ENCODE data around the gene ZNF524. TPM values are rescaled to one million over a fixed set of nuclear protein-coding genes. Genes with fewer than 3 reads are reported as not detected.

ZNF524 gene
- total and polyA plus RNA-seq, 10 of the 15 experiments (the other 5 are each of a cell fraction or from before 2014, with no cell fraction given), result 0.47 to 18.6 (median 12.4) TPM; not detected in 1

GRCh38 chr19:55635334-55635717 is 35.2 kb downstream of the ZNF524 start:
- DNase-seq (ENCODE audit: low read depth, low spot score) (no peak), ATAC-seq (no peak), FAIRE-seq (no peak)
- Histone ChIP-seq H3K9me3 (replicated peaks; ENCODE audit: control insufficient read depth, insufficient read depth, low read length) (no peaks in the 10 kb centered on the region), H3K27ac (ENCODE audit: control insufficient read depth, insufficient read depth) (peak overlapping the region; percentile 99), H2AFZ (ENCODE audit: control insufficient read depth, low read depth, low read length) (no peak overlapping the region; the same call in 1 of the 2 replicates), H3K4me2 (ENCODE audit: control insufficient read depth, insufficient read depth) (peak overlapping the region; percentile 91), H4K20me1 (ENCODE audit: control insufficient read depth, insufficient read depth) (no peaks in the 10 kb centered on the region), H3K36me3 (ENCODE audit: control insufficient read depth in 2 of 2, insufficient read depth in 2 of 2, low read length in 1 of 2) (no peaks in the 10 kb centered on the region), H3K4me3 (peak overlapping the region; percentile 92), H3K79me2 (ENCODE audit: control insufficient read depth, insufficient read depth, low read length) (peaks cover 43% of the 10 kb centered on the region), H3K9ac (ENCODE audit: control insufficient read depth, insufficient read depth, low read length) (peak overlapping the region; percentile 100), H3K4me1 (ENCODE audit: control insufficient read depth, insufficient read depth, low read length) (peaks cover 36% of the 10 kb centered on the region), H3K27me3 (replicated peaks in 1 of 2; ENCODE audit: control insufficient read depth in 2 of 2, insufficient read depth in 2 of 2, low read length in 1 of 2) (no peaks in the 10 kb centered on the region)
- no peak for TF ChIP-seq ETV6 (conservative IDR thresholded peaks at IDR 0.05 in 1 of 2, IDR thresholded peaks at IDR 0.05 in 1 of 2; ENCODE audit: borderline replicate concordance in 1 of 2, low read depth in 1 of 2)
- 0 out of 2 replicates have a peak, but pooled peaks have one; percentile 26 for TF ChIP-seq ZBTB4 (CRISPR knock-in tag; IDR thresholded peaks at IDR 0.05)
- TF ChIP-seq POU2F2 (IDR thresholded peaks at IDR 0.05; ENCODE audit: borderline replicate concordance, low read depth, low read length), result peak; percentile 9; the same call in 1 of the 3 replicates
- ChIA-PET POLR2A (interaction anchor here (0.6 to 4.5 kb wide), 3 partner anchors 8 to 19 kb away, joined by 3 to 28 read pairs (median 12); partner anchors contain the start of genes CCDC106 and U2AF2), RAD21 (ENCODE audit: unreplicated experiment) (interaction anchor here (4.6 to 4.9 kb wide), 2 partner anchors 13 to 19 kb away, joined by 34 to 36 read pairs; partner anchors contain the start of genes CCDC106 and U2AF2), CTCF (interaction anchor here (0.7 to 7.7 kb wide), 5 partner anchors 12 to 131 kb away, joined by 3 to 65 read pairs (median 16); partner anchors contain the start of genes CCDC106 and ZNF865), SMC1A (ENCODE audit: uncharacterized antibody, unreplicated experiment) (interaction anchor here (2.3 to 3.5 kb wide), 4 partner anchors 12 to 19 kb away, joined by 10 to 28 read pairs (median 18); partner anchors contain the start of genes CCDC106 and U2AF2)
- 1% methylated on average over 9 of the region's 9 CpGs for WGBS (ENCODE audit: insufficient coverage, insufficient replicate concordance, low lambda C conversion rate, missing lambda C conversion rate)
- BruUV-seq (replicated peaks), result no TSS peak
- intact Hi-C loops (cut with micrococcal nuclease; ENCODE audit: unreplicated experiment) (loop anchor here (10.0 kb wide), 1 partner anchor 439 kb away; no protein-coding TSS in a partner anchor), in situ Hi-C loops (cut with MboI) (no loop called here)

Measured in GM12878 (cell line).